K562 (cell line): ENCODE data around the gene PRR29. TPM values are rescaled to one million over a fixed set of nuclear protein-coding genes. Genes with fewer than 3 reads are reported as not detected.

Experiments
- PTRF ChIP-seq: fragments of 450-650 bp; IDR thresholded peaks from 2 replicates; pipeline ENCODE4 v1.6.1; 2016; ENCODE audit warnings: mild to moderate bottlenecking, missing genetic modification characterization, missing compliant biosample characterization
- ZNF778 ChIP-seq: fragments of 450-650 bp; formaldehyde crosslinking; IDR thresholded peaks from 2 replicates; pipeline ENCODE4 v1.4.0; 2020; ENCODE audit warnings: mild to moderate bottlenecking, moderate library complexity
- polyA plus RNA-seq, 8 experiments: library from polyadenylated mRNA; depleted of rRNA in 4 of 8; stranded (reverse) in 5 of 8; unstranded in 3 of 8; fragments of >200 nt; fragmentation: Nextera tagmentation in 2 of 8; fragmentation: Illumina TruSeq in 1 of 8; extraction: Ambion mirVana in 2 of 8; extraction: Trizol in 1 of 8; gene quantifications; 2 replicates each; pipeline versions ENCODE4 v1.2.1 to v1.2.3, GENCODE V29; 2011 to 2014; ENCODE audit warnings: inconsistent platforms in 1 of 8, missing spikeins in 1 of 8
- total RNA-seq, 7 experiments: library from RNA; depleted of rRNA in 6 of 7; stranded (reverse); fragments of >200 nt in 6 of 7; fragmentation: Illumina TruSeq in 2 of 7; extraction: Trizol in 2 of 7; gene quantifications; 2 replicates each; pipeline versions ENCODE4 v1.2.1 to v1.2.3, GENCODE V29; 2011 to 2021; ENCODE audit warnings: low replicate concordance in 1 of 7
- TF ChIP-seq, protein P1 (sequence below): fragments of 450-650 bp; IDR thresholded peaks from 2 replicates; pipeline ENCODE4 v1.6.1; 2016; ENCODE audit warnings: low read depth
- TF ChIP-seq, protein P2 (sequence below): fragments of 250-450 bp; sonication (Bioruptor Pico); IDR thresholded peaks from 2 replicates; pipeline ENCODE4 v1.5.0; 2021; ENCODE audit warnings: mild to moderate bottlenecking, moderate library complexity

The PRR29 gene
- total and polyA plus RNA-seq, 9 of the 15 experiments (the other 6 are each of a cell fraction or from before 2014, with no cell fraction given), result 0.08 to 0.58 (median 0.15) TPM; not detected in 5

DNA sequence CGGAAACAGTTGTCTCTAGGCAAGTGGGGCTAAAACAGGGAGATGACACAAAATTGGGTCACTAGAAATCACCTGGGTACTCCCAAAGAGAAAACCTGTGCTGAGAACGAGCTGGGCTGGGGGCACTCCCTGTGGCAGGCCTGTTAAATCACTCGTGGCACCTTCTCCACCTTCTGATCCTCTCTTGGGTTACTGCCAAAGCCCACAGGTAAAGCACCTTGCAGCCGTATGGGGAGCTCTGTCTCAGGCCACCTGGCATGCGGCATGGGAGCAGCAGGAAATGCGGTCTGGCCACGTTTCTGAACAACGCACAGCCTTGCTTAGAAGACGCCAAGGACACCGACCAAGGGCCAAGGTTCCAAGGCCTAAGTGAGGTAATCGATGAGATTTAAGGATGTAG, 43.8 kb downstream of the PRR29 start (continued):
- TF ChIP-seq, protein P1, sequence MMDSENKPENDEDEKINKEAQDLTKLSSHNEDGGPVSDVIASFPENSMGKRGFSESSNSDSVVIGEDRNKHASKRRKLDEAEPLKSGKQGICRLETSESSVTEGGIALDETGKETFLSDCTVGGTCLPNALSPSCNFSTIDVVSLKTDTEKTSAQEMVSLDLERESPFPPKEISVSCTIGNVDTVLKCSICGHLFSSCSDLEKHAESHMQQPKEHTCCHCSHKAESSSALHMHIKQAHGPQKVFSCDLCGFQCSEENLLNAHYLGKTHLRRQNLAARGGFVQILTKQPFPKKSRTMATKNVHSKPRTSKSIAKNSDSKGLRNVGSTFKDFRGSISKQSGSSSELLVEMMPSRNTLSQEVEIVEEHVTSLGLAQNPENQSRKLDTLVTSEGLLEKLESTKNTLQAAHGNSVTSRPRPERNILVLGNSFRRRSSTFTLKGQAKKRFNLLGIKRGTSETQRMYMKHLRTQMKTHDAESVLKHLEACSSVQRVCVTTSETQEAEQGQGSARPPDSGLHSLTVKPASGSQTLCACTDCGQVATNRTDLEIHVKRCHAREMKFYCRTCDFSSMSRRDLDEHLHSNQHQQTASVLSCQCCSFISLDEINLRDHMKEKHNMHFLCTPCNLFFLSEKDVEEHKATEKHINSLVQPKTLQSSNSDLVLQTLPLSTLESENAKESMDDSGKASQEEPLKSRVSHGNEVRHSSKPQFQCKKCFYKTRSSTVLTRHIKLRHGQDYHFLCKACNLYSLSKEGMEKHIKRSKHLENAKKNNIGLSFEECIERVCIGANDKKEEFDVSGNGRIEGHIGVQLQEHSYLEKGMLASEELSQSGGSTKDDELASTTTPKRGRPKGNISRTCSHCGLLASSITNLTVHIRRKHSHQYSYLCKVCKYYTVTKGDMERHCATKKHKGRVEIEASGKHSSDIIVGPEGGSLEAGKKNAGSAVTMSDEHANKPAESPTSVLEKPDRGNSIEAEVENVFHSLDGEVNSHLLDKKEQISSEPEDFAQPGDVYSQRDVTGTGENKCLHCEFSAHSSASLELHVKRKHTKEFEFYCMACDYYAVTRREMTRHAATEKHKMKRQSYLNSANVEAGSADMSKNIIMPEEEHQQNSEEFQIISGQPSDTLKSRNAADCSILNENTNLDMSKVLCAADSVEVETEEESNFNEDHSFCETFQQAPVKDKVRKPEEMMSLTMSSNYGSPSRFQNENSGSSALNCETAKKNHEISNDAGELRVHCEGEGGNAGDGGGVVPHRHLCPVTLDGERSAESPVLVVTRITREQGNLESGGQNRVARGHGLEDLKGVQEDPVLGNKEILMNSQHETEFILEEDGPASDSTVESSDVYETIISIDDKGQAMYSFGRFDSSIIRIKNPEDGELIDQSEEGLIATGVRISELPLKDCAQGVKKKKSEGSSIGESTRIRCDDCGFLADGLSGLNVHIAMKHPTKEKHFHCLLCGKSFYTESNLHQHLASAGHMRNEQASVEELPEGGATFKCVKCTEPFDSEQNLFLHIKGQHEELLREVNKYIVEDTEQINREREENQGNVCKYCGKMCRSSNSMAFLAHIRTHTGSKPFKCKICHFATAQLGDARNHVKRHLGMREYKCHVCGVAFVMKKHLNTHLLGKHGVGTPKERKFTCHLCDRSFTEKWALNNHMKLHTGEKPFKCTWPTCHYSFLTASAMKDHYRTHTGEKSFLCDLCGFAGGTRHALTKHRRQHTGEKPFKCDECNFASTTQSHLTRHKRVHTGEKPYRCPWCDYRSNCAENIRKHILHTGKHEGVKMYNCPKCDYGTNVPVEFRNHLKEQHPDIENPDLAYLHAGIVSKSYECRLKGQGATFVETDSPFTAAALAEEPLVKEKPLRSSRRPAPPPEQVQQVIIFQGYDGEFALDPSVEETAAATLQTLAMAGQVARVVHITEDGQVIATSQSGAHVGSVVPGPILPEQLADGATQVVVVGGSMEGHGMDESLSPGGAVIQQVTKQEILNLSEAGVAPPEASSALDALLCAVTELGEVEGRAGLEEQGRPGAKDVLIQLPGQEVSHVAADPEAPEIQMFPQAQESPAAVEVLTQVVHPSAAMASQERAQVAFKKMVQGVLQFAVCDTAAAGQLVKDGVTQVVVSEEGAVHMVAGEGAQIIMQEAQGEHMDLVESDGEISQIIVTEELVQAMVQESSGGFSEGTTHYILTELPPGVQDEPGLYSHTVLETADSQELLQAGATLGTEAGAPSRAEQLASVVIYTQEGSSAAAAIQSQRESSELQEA, result no peak
- TF ChIP-seq, protein P2, sequence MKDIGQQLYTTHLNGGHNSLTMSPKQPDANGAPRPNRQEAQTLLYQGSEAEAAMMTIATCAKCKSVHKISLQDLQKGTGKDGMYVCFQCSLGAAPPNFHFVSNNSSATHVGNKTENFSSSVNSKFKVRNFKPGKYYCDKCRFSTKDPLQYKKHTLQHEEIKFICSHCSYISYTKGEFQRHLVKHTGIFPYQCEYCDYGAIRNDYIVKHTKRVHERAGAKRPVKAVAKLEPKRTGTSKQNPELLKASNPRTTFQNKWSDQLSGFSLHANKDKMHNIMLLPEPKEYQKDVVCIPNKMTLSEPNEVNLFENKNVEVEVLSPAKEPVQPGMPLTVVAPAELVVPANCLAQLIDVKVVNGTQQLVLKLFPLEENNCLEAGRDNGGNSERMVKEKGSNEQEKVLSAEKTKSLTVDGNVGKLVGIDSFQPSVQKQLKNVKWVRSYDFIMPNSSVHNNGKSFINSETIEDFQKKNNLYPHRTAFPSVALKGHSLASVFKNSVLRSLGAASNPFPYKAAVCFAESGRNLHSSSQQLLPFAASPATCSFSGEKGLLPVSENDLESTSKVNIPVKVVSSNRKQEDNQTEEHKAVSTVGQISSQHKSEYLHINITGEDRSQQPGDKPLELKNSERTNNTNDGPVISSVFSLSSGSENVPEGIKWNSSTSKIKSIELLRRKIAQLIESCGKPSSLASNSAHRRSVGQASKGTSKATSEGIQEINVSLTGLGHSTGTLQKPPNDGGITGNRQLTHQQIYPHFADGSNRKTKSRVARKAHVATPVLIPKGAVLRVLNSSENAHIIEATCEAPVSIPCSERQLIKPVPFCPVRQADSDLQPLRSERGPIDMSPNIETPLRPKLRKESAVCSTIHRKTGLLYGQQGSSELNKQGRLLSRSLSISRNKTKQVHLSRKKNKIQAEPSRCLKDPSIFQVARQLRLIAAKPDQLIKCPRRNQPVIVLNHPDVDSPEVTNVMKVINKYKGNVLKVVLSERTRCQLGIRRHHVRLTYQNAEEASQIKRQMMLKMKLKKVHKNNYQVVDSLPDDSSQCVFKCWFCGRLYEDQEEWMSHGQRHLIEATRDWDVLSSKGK (CRISPR knock-in tag), result no peak
- no peak for TF ChIP-seq PTRF (tag)
- TF ChIP-seq ZNF778 (CRISPR knock-in tag), result no peak
